GM19455 (cell line): ENCODE results near the gene ZNF77.
"Not testable (repeated sequence)": the region's sequence is repeated elsewhere in the genome, so short reads cannot be mapped to it uniquely, and the experiment has no call there.

Experiments used
- ATAC-seq: cut with Tn5 transposase; IDR thresholded peaks from one replicate; pipeline ENCODE4 v1.9.1; 2021; ENCODE audit not compliant: unreplicated experiment

The ZNF77 gene

GRCh38 chr19:2970201-2970835, 25.5 kb upstream of the ZNF77 start:
- ATAC-seq = no peak

- ATAC-seq = no peak
Measured at GRCh38 chr19:2969104-2969504, 24.3 kb upstream of the ZNF77 start.

- ATAC-seq = no peak
Measured at GRCh38 chr19:2967972-2968371, 23.2 kb upstream of the ZNF77 start.

GRCh38 chr19:2964874-2965273, 20.1 kb upstream of the ZNF77 start:
- no peak for ATAC-seq

GRCh38 chr19:2963631-2964030, 18.9 kb upstream of the ZNF77 start:
- ATAC-seq = not testable (repeated sequence)

- ATAC-seq = no peak
Measured at GRCh38 chr19:2963122-2963521, 18.4 kb upstream of the ZNF77 start.

GRCh38 chr19:2962018-2962670, 17.4 kb upstream of the ZNF77 start:
- ATAC-seq = no peak

- ATAC-seq = no peak
Measured at GRCh38 chr19:2960120-2960519, 15.3 kb upstream of the ZNF77 start.

- ATAC-seq = no peak
Measured at GRCh38 chr19:2957160-2957559, 12.4 kb upstream of the ZNF77 start.

GRCh38 chr19:2952953-2953481, 8.2 kb upstream of the ZNF77 start:
- ATAC-seq = no peak

GRCh38 chr19:2950286-2951124, 5.7 kb upstream of the ZNF77 start:
- peak; percentile 90 for ATAC-seq

GRCh38 chr19:2949939-2950285, 5.1 kb upstream of the ZNF77 start:
- ATAC-seq = no peak

GRCh38 chr19:2945575-2946184, 909 bp upstream of the ZNF77 start:
- no peak for ATAC-seq

GRCh38 chr19:2944403-2944774, 382 bp downstream of the ZNF77 start:
- ATAC-seq = no peak

GRCh38 chr19:2942928-2943640, 1.7 kb downstream of the ZNF77 start:
- no peak for ATAC-seq

- ATAC-seq = not testable (repeated sequence)
Measured at GRCh38 chr19:2935863-2936262, 8.9 kb downstream of the ZNF77 start.

- ATAC-seq = no peak
Measured at GRCh38 chr19:2933490-2933910, 11.3 kb downstream of the ZNF77 start.

GRCh38 chr19:2927032-2927430, 17.7 kb downstream of the ZNF77 start:
- no peak for ATAC-seq

- ATAC-seq = no peak
Measured at GRCh38 chr19:2926341-2927031, 18.3 kb downstream of the ZNF77 start.

- no peak for ATAC-seq
Measured at GRCh38 chr19:2923510-2923909, 21.3 kb downstream of the ZNF77 start.
